ENCODE data around the gene CSTF1. TPM values are rescaled to one million over a fixed set of nuclear protein-coding genes. Genes with fewer than 3 reads are reported as not detected.
"Not testable (repeated sequence)": the region's sequence is repeated elsewhere in the genome, so short reads cannot be mapped to it uniquely, and the experiment has no call there.

The CSTF1 gene
- total RNA-seq, 1 experiment from 2014 or later = 44.5 TPM

GRCh38 chr20:56409956-56410355 is 17.5 kb downstream of the CSTF1 start:
- ChIA-PET POLR2A (no interaction called here), CTCF (no interaction called here), RAD21 (ENCODE audit: low non-redundant PET in 1 of 2, low total read pairs in 2 of 2, uncharacterized antibody in 2 of 2, unreplicated experiment in 2 of 2) (no interaction called here)
- Histone ChIP-seq H3K4me3 (replicated peaks in 1 of 2; ENCODE audit: low read depth in 1 of 2, low read length in 2 of 2) (no peak overlapping the region), H3K9ac (ENCODE audit: low read length) (no peak overlapping the region), H3K27ac (ENCODE audit: low read depth, low read length) (no peak overlapping the region), H4K20me1 (ENCODE audit: insufficient read depth) (no peaks in the 10 kb centered on the region), H2AFZ (ENCODE audit: low read depth, low read length, poor library complexity, severe bottlenecking) (no peak overlapping the region), H3K36me3 (ENCODE audit: control insufficient read depth in 1 of 2, insufficient read depth in 2 of 2, low read length in 2 of 2) (peaks cover 17 to 29% of the 10 kb centered on the region in 2 experiments), H3K4me1 (ENCODE audit: control insufficient read depth in 1 of 2, insufficient read depth in 2 of 2, low read length in 2 of 2) (no peaks in the 10 kb centered on the region), H3K79me2 (ENCODE audit: insufficient read depth, low read length) (peaks cover 13% of the 10 kb centered on the region), H3K9me2 (ENCODE audit: insufficient read depth) (no peaks in the 10 kb centered on the region), H3K9me3 (ENCODE audit: control insufficient read depth in 1 of 2, insufficient read depth in 1 of 2, low read depth in 1 of 2, low read length in 2 of 2) (no peaks in the 10 kb centered on the region), H3K4me2 (ENCODE audit: low read length) (no peak overlapping the region), H3K27me3 (ENCODE audit: insufficient read depth, low read length) (no peaks in the 10 kb centered on the region)
- no TSS peak for BruUV-seq (replicated peaks)
- DNase-seq (ENCODE audit: low read depth, low spot score) (no peak), ATAC-seq (no peak)
- intact Hi-C loops (cut with micrococcal nuclease) = no loop called here
- TF ChIP-seq POLR2AphosphoS5 (IDR thresholded peaks at IDR 0.05; ENCODE audit: low read depth, low read length) = no peak
- no peak for TF ChIP-seq ATF3 (IDR thresholded peaks at IDR 0.05)
- TF ChIP-seq EZH2 (IDR thresholded peaks at IDR 0.05) = no peak
- no peak for TF ChIP-seq CTCF (IDR thresholded peaks at IDR 0.05 in 2 of 3, conservative IDR thresholded peaks at IDR 0.05 in 1 of 3; ENCODE audit: borderline replicate concordance in 1 of 3, insufficient read depth in 1 of 3, low read depth in 2 of 3, low read length in 2 of 3)
- no peak for TF ChIP-seq CEBPB (IDR thresholded peaks at IDR 0.05; ENCODE audit: low read depth)

- ATAC-seq; H3K79me2 ChIP-seq (ENCODE audit: insufficient read depth, low read length); DNase-seq (ENCODE audit: low read depth, low spot score); BruUV-seq (replicated peaks); H3K27me3 ChIP-seq (ENCODE audit: insufficient read depth, low read length); intact Hi-C loops (cut with micrococcal nuclease); H2AFZ ChIP-seq (ENCODE audit: low read depth, low read length, poor library complexity, severe bottlenecking); H4K20me1 ChIP-seq (ENCODE audit: insufficient read depth); H3K4me2 ChIP-seq (ENCODE audit: low read length); H3K9me3 ChIP-seq (ENCODE audit: control insufficient read depth in 1 of 2, insufficient read depth in 1 of 2, low read depth in 1 of 2, low read length in 2 of 2); H3K9ac ChIP-seq (ENCODE audit: low read length); POLR2A ChIA-PET; H3K9me2 ChIP-seq (ENCODE audit: insufficient read depth); H3K27ac ChIP-seq (ENCODE audit: low read depth, low read length); H3K4me1 ChIP-seq (ENCODE audit: control insufficient read depth in 1 of 2, insufficient read depth in 2 of 2, low read length in 2 of 2); H3K4me3 ChIP-seq (replicated peaks in 1 of 2; ENCODE audit: low read depth in 1 of 2, low read length in 2 of 2); RAD21 ChIA-PET (ENCODE audit: low non-redundant PET in 1 of 2, low total read pairs in 2 of 2, uncharacterized antibody in 2 of 2, unreplicated experiment in 2 of 2): not testable (repeated sequence)
- CTCF ChIA-PET = interaction anchor here (1.3 kb wide), 1 partner anchor 13 kb away, joined by 3 read pairs; no protein-coding TSS in a partner anchor
- peaks cover 9 to 18% of the 10 kb centered on the region in 2 experiments for H3K36me3 ChIP-seq (ENCODE audit: control insufficient read depth in 1 of 2, insufficient read depth in 2 of 2, low read length in 2 of 2)
Measured at GRCh38 chr20:56411287-56411686, 18.8 kb downstream of the CSTF1 start.
